ENCODE measurements around the gene MTG2. TPM values are rescaled to one million over a fixed set of nuclear protein-coding genes. Genes with fewer than 3 reads are reported as not detected.

The MTG2 gene
- total RNA-seq, 4 donors from 2014 or later: 21.4 to 42.0 (median 29.1) TPM

DNA sequence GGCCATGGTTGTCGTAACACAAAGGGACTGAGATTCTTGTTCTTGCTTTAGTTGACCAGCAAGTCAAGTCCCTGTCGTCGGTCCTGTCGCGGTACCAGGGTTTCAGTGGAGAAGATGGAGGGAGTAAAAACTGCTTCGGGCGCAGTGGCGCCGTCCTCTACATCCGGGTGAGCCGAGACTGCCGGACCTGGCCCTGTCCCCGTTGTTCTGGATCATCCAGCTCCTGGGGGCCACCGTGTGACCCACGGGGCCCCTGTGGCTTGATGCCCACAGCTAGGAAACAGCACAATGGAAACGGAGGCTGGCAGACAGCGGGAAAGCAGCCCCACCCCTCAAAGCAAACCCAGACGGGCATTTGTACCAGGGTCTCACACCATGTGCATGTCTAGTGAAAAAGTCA lies 15.0 kb downstream of the MTG2 start:
- no peak for DNase-seq (ENCODE audit: low spot score in 2 of 2)
- WGBS, 2 donors: 92% methylated on average over 18 of the region's 18 CpGs
- no peak overlapping the region for H3K4me3 ChIP-seq (ENCODE audit: low read depth, poor library complexity, severe bottlenecking)
- TF ChIP-seq, protein P1, sequence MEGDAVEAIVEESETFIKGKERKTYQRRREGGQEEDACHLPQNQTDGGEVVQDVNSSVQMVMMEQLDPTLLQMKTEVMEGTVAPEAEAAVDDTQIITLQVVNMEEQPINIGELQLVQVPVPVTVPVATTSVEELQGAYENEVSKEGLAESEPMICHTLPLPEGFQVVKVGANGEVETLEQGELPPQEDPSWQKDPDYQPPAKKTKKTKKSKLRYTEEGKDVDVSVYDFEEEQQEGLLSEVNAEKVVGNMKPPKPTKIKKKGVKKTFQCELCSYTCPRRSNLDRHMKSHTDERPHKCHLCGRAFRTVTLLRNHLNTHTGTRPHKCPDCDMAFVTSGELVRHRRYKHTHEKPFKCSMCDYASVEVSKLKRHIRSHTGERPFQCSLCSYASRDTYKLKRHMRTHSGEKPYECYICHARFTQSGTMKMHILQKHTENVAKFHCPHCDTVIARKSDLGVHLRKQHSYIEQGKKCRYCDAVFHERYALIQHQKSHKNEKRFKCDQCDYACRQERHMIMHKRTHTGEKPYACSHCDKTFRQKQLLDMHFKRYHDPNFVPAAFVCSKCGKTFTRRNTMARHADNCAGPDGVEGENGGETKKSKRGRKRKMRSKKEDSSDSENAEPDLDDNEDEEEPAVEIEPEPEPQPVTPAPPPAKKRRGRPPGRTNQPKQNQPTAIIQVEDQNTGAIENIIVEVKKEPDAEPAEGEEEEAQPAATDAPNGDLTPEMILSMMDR (IDR thresholded peaks at IDR 0.05): no peak
- intact Hi-C loops (cut with DNase I; ENCODE audit: low total_unique reads): no loop called here

DNA sequence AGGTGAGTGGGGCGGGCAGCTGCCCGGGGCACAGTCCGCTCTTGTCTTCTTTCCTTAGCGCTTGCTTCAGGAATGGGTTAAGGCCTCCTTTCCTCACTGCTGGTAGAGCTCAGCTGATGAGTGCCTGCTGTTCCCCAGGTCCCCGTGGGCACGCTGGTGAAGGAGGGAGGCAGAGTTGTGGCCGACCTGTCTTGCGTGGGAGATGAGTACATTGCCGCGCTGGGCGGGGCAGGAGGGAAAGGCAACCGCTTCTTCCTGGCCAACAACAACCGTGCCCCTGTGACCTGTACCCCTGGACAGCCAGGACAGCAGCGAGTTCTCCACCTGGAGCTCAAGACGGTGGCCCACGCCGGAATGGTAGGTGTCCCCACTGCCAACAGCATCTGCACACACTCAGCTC lies 15.7 kb downstream of the MTG2 start:
- intact Hi-C loops (cut with DNase I; ENCODE audit: low total_unique reads): no loop called here
- TF ChIP-seq, protein P1 (IDR thresholded peaks at IDR 0.05): no peak
- no peak for TF ChIP-seq POLR2A (IDR thresholded peaks at IDR 0.05)
- DNase-seq (ENCODE audit: low spot score in 2 of 2): no peak
- no peak overlapping the region for H3K4me3 ChIP-seq (ENCODE audit: low read depth, poor library complexity, severe bottlenecking)
- WGBS, 2 donors: 93 to 94% methylated on average over 17 of the region's 17 CpGs

DNA sequence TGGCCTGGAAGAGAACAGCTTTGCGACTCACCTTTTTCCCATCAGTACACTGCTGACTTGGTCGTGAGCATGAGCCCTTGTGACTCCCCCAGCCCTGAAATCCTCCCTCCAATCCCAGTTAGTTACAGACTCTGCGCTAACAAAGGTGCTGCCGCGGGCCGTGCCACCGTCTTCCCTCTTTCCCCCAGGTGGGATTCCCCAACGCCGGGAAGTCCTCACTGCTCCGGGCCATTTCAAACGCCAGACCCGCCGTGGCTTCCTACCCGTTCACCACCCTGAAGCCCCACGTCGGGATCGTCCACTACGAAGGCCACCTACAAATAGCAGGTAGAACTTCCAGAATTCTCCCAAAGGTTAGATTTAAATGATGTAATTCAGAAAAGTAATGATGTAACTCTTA lies 16.1 kb downstream of the MTG2 start:
- H3K4me3 ChIP-seq (ENCODE audit: low read depth, poor library complexity, severe bottlenecking): no peak overlapping the region
- intact Hi-C loops (cut with DNase I; ENCODE audit: low total_unique reads): no loop called here
- no peak for DNase-seq (ENCODE audit: low spot score in 2 of 2)
- no peak for TF ChIP-seq POLR2A (IDR thresholded peaks at IDR 0.05)
- TF ChIP-seq, protein P1 (IDR thresholded peaks at IDR 0.05): no peak
- 97 to 98% methylated on average over 18 of the region's 18 CpGs for WGBS, 2 donors

DNA sequence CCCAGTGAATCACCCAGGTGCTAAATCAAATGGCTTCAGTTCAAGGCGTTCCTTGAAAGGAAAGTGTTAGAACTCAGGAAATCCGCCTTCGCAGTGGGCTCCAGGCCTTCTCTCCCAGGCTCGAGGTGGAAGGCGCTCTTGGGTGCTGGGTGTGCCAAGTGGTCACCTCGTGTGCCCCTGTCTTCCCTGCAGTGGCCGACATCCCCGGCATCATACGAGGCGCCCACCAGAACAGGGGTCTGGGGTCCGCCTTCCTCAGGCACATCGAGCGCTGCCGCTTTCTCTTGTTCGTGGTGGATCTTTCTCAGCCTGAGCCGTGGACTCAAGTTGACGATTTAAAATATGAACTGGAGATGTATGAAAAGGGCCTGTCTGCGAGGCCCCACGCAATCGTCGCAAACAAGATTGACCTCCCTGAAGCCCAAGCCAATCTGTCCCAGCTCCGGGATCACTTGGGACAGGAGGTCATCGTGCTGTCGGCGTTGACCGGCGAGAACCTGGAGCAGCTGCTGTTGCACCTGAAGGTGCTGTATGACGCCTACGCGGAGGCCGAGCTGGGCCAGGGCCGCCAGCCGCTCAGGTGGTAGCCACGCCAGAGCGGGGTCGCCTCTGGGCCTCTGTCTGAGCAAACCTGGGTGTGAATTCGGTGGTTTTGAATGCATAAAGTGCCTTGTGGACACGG lies 17.8 kb downstream of the MTG2 start:
- TF ChIP-seq, protein P1 (IDR thresholded peaks at IDR 0.05): no peak
- TF ChIP-seq POLR2A (IDR thresholded peaks at IDR 0.05): no peak
- 94 to 95% methylated on average over 35 to 38 of the region's 38 CpGs for WGBS, 2 donors
- DNase-seq (ENCODE audit: low spot score in 2 of 2): no peak
- intact Hi-C loops (cut with DNase I; ENCODE audit: low total_unique reads): no loop called here
- no peak overlapping the region for H3K4me3 ChIP-seq (ENCODE audit: low read depth, poor library complexity, severe bottlenecking)

DNA sequence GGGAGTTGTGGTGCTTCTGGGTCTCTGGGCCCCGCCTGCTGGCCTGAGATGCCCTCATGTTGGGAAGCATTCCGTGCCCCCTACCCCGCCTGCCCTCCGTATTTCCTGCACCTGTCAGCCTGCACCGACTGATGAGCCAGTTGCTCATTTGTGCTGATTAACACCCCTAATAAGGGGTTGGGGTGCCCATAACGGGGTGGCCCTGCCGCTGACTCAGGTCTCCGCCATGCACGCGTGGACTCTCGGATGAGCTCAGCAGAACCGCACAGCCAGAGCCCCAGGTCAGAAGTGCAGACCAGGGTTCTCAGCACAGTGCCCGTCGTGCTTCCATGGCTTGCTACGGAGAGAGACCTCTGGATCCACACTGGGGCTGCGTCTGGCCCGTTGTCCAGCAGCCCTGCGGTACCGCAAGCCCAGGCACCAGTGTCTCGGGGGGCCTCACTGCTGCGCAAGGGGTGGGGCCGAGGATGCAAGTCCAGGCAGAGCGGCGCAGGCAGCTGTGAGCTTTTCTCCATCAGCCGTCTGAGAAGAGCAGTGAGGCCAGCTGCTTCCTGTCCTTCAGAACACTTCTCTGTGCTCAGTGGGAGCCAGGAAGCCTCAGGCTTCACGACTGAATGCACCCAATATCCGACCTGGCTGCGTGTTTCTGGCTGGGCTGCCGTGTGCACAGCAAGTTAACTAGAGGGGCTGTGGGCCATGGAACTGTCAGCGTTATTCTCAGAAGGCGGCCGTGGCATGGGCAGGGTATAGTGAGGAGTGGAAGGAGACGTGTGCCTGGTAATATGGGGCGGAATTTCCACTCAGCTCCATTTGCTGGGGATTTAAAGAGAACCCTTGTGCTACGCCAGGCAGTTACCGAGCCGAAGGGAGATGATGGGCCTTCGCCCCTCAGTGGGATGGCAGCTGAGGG lies 18.6 kb downstream of the MTG2 start:
- DNase-seq (ENCODE audit: low spot score in 2 of 2): no peak
- 88% methylated on average over 30 to 38 of the region's 38 CpGs for WGBS, 2 donors
- TF ChIP-seq POLR2A (IDR thresholded peaks at IDR 0.05): no peak
- TF ChIP-seq, protein P1 (IDR thresholded peaks at IDR 0.05): no peak
- H3K4me3 ChIP-seq (ENCODE audit: low read depth, poor library complexity, severe bottlenecking): no peak overlapping the region
- intact Hi-C loops (cut with DNase I; ENCODE audit: low total_unique reads): no loop called here

All from lower leg skin (tissue), 4 donors.